GM21529 (cell line): Measurements from ENCODE around the gene RBP7.

ENCODE experiments used
- ATAC-seq: cut with Tn5 transposase; IDR thresholded peaks from one replicate; pipeline ENCODE4 v1.9.1; 2021; ENCODE audit not compliant: unreplicated experiment

Gene RBP7

GRCh38 chr1:10064416-10065343 lies 67.7 kb downstream of the RBP7 start:
- no peak for ATAC-seq

DNA sequence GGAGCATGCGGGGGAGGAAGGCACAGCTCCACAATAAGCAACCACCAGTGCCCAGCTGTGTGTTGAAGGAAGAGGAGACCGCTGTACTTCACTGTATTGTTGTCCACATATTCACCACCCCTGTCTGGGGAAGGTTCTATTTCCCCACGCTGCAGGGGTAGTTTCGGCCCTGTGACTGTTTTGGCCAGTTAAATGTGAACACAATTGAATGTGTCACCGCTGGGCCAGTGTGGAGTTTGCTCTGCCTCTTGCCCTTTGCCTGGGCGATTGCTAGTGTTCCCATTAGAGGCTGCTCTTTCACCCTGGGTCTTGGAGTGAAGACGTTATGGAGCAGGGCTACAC lies 68.3 kb downstream of the RBP7 start:
- no peak for ATAC-seq
